NCI-H2081 (cell line): ENCODE data around the gene PRR7.

ENCODE experiments used
- DNase-seq, 2 experiments: peaks; one replicate each; lab custom pipeline; 2025; lab: John Stamatoyannopoulos, UW

PRR7 gene

DNA sequence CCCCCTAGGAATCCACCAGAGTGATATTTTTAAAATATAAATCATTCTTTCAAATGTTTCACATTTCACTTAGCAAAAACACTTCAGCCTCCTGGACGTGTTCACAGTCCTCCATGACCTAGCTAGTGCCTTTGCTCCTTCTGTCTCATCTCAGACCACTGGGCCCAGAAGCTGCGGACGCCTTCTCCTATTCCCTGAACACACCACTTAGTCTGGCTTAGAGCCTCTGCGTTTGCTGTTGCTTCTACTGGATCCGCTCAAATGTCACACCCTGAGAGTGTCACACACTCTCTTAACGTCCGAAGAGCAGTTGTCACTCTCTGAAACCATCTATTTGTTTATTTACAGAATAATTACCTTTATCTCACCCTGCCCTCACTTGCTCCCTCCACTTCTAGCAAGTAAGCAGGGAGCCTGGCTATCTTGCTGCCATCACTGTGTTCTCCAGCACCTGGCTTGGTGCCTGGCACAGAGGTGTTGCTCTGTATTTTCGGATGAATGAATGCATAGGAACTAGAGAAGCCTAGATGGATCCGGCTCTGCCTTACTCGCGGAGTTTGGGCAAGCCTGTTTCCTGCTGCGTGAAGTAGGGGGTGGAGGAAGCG lies 21.3 kb upstream of the PRR7 start:
- DNase-seq, result no peak

DNA sequence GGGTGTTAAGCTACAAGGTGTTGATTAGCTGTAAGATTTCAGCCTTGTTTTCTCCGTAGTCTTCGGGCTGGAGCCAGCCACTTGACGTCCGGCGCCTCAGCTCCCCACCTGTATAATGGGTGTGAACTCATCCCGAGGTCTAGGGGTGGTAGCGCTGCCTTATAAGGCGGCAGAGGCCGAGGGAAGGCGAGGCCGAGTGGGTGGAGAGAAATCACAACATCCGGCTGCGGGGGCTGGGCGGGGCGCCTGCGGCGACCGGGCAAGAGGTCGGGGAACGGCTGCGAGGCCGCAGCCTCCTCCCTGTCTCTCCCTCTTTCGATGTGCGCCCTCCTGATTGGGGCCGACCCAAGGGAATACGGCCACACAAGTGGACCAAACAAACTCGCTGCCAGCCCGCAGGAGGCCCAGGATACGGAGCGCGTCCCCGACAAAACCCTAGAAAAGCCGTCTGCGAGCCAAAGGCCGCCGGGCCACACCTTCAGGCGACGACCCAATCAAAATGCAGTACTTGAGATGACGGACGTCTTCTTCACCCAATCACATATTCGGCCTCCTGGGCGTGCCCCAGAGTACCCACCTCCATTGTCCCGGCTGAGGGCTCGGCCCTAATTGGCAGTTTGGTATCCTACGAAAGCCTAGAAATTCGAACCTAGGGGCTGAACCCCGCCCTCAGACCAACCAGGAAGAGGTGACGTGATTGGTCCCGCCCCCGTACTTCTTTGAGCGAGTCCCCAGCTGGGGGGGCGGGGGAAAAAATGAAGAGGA lies 20.6 kb upstream of the PRR7 start:
- peak; percentile 100 for DNase-seq

DNA sequence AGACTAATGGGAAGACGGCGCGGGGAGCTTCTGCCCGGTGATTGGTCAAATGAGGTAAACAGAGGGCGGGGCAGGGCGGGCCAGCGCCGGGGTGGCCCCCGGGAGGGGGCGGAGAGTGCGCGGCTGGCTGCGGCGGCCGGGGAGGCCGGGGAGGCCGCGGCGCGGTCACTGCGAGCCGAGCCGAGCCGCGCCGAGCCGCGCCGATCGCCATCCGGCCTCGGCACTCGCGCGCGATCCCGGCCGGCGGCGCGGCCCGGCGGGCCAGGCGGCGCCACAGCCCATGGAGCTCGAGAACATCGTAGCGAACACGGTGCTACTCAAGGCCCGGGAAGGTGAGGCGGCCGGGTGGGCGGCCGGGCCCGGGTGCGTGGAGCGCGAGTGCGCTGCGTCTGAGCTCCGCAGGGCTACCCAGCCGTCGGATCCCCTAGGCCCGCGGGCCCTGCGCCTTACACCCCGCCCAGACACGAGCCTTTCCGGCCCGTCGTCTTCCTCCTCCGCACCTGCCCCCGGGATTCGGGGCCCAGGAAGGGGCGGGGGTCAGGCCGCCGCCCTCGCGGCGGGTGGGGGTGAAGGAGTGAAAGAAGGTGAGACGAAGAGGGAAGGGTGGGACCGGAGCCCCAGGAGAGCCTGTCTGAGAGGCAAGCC lies 19.9 kb upstream of the PRR7 start, which contains the start of gene GRK6:
TSS of gene GRK6 (plus strand) at position 111 of the 645 bp plus-strand sequence. CDS start at position 281, 170 bp downstream.
- DNase-seq, result peak; percentile 24 to 37

DNA sequence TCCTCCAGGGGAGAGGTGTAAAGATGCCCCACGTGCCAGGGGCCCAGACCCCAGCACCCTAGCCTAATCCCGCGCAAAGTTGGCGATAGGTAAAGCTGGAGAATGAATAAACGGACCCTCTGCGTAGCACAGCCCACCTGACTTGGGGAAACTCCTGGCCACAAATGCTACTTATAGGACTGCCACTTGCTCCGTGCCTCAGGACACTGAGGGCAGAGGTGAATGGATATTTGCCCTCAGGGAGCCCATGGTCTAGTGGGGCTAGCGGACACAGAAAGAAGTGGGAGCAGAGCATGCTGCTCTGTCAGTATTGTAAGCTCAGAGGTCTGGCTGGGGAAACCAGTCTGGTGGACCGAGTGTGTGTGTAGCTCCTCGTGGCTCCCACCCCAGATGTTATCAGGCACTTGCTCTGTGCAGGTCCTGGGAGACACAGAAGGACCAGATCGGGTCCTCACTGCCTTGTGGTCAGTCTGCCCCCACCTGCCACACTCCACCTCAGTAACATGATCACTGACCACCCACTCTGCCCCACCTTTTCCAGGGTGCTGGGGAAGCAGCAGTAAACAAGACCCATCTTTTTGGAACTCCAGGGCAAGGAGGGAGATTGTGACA lies 19.3 kb upstream of the PRR7 start:
- DNase-seq, result no peak

DNA sequence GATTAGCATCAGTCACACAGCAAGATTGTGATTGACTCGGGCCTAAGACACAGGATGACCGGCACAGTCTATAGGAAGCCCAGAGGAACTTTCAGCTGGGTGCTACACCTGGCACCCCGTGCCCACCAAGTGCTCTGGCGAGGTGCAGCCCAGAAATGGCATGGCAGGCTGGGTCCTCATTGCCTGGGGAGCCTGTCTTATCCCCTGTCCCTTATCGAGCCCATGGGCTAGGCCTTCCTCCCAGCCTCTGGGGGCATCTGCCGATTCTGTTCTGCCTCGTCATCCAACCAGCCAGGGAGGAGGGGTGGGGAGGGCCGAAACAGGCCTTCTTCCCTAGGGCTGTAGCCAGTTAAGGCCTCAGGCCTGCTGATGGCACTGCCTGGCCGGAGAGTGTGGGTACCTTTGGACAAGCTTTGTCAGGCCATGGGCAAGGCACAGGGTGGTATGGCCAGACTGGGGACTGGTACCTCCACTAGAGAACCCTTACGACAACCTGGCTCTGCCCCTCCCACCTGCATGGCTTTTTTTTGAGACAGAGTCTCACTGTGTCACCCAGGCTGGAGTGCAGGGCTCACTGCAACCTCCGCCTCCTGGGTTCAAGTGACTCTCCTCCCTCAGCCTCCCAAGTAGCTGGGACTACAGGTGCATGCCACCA lies 18.6 kb upstream of the PRR7 start:
- DNase-seq, result no peak

DNA sequence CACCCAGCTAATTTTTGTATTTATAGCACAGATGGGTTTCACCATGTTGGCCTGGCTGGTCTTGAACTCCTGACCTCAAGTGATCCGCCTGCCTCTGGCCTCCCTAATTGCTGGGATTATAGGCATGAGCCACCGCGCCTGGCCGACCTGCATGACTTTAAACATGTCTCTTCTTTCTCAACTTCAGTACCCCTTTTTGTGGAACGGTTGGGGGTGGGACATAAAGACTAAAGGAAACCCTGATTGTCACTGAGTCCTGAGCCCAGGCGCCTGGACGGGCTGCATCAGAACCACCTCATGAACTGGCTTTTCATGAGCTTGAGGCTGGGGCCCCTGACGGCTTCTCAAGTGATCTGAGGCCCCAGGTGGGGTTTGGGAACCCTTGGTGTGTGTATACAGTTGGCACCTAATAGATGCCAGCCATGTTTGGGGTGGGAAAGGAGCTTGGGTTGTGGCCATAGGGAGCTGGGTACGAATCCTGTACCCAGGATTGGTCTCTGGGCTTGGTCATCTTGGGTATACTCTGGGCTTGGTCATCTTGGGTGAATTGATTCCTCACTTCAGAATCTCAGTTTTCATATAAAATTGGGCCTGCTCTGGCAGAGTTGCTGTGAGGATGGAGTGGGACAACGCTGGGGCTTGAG lies 17.9 kb upstream of the PRR7 start:
- DNase-seq, result no peak

DNA sequence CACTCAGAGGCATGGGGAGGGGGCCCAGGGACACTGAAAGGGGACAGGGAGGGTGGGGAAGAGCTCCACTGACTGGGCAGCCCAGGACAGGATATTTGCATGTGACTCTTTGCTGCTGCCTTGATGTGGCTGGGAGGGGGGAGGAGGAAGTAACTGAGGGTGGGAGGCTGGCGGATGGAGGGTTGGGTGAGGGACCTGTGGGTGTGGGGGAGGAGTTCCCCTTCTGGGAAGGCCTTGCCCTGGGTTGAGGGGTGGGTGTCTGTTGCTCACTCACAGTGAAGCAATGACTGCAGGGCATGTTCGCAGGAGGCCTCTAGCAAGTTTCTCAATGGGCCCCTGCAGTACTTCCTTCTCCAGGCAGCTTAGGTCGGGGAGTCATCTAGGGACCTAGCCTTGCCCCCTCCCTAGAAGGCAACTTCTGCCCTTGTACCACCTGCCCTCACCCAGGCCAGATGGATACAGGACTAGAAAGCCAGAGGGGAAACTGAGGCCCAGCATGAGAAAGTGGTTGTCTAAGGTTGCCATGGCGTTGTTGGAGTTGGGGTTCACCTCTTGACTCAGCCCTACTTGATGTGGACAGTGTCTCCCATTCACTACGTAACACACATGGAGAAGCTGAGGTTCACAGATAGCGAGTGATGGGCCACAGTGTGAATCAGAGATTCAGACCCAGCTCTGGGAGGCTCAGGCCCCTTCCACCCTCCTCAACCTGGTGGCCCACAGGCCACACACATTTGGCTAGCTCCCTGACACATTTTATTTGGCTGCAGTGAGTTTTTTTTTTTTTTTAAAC lies 17.2 kb upstream of the PRR7 start:
- DNase-seq, result no peak

DNA sequence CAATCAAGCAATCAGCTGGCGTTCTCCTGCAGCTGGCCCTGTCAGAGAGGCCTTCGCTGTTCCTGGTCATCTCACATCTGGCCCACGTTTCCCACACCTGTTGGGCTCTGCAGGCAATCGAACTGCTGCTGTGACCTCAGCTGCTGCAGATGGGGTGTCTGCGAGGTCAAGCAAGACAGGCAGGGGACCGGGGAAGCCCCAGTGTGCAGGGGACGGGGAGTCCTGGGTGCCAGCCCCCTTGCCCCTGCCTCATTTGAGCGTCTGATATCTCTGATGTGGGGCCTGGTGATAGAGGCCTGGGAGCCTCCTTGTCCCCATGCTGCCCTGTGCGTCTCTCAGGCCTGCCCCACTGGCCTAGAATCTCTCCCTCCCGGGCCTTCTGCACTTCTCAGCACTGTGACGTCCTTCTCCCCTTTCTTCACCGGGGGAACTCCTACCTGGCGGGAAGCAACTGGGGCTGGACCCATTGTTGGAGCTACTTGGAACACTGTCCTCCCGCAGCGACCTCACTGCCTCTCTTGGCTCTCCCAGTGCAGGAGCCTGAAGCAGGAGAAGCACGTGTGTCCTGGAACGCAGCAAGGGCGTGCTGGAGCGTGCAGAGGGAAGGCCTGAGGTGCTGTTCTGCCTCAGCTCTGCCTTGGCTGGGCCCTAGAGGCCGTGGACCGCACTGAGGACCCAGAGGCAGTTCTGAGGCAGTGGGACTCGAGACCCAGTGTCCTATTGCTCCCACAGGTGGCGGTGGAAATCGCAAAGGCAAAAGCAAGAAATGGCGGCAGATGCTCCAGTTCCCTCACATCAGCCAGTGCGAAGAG lies 16.3 kb upstream of the PRR7 start:
- no peak for DNase-seq

DNA sequence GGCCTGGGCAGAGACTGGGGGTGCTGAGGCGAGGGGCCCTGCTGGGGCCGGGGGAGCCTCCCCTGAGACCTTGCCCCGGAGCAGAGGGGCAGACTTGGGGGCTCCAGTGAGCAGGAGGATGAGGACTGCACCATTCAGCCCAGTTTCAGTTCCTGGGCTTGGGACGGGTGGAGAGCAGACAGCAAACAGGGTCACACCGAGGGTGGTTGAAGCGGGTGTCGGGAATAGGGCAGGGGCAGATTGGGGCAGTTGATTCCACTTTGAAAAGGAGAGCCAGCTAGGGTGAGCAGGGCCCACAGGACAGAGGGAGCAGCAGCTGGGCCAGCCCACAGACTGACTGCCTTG lies 15.7 kb upstream of the PRR7 start:
- no peak for DNase-seq

DNA sequence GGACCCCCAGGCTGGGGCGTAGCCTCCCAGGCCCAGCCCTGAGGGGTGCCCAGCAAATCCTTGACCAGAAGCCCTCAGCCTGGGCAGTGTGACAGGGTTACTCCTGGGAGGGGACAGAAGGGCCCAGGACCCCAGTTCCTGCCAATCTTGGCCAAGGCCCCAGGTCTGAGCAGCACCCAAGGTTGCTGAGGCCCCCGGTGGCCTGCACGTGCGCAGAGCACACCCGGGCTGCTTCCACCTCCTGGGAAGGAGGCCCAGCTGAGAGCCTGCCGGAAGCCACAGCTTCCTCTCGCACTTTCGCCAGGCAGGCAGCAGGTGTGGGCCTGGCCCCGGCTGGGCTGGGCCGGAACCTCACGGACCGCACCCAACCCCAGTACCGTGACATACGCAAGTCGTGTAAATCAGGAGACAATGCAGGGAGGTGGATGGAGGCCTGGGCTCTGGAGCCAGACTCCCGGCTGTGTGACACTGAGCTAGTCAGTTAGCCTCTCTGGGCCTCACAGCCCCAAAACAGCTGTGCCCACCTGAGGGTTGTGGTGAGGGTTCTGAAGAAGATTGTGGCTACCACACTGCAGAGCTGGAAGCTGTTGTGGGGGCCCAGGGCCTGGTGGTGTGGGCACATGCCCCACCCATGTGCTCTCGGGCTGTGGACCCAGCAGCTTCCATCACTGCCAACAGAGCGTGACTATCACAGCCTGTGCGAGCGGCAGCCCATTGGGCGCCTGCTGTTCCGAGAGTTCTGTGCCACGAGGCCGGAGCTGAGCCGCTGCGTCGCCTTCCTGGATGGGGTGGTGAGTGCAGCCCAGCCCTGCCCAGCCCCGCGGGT lies 15.1 kb upstream of the PRR7 start:
- no peak for DNase-seq

DNA sequence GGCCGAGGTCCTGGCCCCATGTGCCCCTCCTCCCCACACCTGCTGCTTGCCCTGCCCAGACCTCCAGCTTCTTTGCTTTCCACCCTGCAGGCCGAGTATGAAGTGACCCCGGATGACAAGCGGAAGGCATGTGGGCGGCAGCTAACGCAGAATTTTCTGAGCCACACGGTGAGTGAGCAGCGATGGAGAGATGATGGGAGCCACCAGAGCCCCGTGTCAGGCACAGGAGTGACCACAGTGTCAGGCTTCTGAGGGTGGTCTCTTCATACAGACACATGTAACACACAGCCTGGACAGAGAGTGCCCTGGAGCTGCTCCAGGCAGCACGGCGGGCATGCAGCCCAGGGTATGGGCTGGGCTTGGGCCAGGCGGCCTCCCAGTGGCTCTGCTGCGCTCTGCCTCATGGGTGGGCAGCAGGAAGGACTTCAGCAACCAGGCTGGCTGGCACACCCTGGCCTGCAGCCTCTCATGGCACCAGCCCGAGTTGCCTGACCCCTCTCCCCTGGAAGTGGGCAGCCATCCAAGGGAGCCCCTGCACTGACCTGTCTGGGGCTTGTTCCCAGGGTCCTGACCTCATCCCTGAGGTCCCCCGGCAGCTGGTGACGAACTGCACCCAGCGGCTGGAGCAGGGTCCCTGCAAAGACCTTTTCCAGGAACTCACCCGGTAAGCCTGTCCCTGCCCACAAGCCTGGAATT lies 14.3 kb upstream of the PRR7 start:
- DNase-seq, result no peak

DNA sequence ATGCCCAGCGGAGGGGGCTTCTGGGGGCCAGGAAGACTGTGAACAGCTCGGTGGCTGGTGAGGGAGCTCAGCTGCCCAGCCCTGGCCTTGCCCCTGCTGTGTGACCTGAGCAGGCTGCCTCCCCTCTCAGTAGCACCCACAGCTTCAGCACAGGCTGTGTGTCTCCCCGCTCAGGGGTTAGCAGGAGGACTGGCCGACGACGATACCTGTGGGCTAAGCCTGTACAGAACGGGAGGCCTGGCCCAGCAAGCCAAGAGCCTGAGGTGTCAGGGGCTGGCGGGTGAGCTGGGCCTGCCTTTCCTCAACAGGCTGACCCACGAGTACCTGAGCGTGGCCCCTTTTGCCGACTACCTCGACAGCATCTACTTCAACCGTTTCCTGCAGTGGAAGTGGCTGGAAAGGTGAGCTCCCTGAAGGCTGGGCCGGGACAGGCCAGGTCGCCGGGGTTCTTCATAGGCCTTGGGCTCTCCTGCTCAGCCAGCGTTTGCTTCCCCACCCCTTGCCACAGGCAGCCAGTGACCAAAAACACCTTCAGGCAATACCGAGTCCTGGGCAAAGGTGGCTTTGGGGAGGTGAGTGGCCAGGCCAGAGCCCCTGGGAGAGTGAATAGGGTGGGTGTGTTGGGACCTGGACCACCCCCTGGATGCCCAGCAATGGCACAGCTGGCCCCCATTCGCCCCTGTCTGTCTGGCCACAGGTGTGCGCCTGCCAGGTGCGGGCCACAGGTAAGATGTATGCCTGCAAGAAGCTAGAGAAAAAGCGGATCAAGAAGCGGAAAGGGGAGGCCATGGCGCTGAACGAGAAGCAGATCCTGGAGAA lies 13.6 kb upstream of the PRR7 start:
- no peak for DNase-seq

DNA sequence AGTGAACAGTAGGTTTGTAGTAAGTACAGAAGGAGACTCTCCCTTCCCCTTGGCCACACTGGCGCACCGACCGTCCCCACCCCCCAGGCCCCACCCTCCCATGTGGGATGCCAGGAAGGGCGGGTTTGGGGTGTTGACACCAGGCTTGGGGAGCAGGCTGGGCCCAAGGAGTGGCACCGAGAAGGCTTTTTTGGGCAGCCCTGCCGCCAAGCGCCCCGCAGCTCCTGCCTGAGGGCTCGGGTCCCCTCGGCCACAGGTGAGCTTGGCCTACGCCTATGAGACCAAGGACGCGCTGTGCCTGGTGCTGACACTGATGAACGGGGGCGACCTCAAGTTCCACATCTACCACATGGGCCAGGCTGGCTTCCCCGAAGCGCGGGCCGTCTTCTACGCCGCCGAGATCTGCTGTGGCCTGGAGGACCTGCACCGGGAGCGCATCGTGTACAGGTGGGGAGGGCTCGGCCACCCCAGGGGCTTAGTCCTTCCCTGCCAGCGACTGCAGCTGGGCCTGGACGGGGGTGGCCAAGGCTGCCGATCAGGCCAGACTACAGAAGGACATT lies 12.9 kb upstream of the PRR7 start:
- DNase-seq, result no peak

DNA sequence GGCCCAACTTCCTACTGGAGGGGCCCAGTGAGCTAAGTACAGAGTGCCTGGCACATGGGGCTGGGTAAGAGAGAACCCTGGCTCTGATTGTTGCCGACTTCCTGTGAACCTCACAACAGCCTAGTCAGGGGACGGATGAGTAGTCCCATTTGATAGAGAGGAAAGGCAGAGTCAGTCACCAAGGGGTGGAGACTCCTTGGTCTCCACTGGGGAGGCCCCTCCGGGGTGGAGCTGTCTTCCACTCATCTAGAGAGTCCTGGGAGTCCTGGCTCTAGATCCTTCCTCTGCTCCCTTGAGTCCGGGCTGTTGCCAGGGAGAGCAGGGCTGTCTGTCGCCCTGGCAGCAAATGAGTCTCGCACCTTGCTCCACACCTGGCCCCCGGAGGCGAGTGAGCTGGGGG lies 12.2 kb upstream of the PRR7 start:
- no peak for DNase-seq

DNA sequence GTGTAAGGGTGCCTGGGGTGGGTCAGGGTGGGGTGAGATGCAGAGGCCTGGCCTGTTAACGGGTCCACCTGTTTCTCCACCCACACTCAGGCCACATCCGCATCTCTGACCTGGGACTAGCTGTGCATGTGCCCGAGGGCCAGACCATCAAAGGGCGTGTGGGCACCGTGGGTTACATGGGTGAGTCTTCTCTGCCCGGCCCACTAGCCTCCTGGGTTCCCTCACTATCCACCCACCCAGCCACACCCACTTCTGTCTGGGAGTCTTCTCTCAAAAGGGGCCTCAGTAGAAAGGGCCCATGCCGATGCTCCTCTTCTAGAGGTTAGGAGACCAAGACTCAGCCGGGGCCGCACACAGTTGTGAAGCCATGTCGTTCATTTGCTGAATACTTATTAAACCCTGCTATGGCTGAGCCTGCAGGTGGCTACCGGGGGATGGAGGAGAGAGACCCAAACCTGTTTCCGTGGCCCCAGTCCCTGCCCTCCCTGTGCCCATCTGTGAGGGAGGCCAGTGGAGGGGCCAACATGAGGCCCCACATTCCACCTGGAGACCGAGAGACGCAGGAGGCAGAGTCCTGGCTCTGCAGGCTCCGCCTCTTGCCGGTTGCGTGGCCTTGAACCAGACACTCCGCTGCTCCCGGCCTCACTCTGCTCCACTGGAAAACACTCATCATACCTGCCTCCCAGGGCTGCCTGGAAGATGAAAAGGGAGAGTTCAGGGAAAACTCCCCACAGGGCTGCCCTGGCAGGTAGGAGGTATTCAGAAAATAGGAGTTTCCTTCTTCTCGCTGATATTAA lies 11.5 kb upstream of the PRR7 start:
- no peak for DNase-seq

DNA sequence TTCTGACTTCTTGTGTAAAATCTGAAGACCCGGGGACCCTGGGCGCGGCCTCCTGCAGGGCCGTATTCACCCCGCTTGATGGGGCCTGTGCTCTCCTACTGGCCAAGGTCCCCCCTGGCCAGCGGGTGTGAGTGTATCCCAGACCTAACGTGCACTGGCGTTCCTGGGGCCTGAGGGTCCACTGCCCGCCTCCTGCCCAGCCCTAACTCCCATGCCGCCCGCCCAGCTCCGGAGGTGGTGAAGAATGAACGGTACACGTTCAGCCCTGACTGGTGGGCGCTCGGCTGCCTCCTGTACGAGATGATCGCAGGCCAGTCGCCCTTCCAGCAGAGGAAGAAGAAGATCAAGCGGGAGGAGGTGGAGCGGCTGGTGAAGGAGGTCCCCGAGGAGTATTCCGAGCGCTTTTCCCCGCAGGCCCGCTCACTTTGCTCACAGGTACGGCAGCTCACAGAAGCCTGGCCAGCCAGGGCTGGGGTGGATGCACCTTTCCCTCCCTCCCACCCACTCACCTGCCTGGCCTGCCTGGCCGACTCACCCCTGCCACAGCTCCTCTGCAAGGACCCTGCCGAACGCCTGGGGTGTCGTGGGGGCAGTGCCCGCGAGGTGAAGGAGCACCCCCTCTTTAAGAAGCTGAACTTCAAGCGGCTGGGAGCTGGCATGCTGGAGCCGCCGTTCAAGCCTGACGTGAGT lies 10.6 kb upstream of the PRR7 start:
- no peak for DNase-seq
